Activated T-cell treated with anti-CD3 and anti-CD28 coated beads, Interleukin-2, amount 50 U/mL, for 72 hours (primary cell): ENCODE measurements around the gene BCDIN3D. TPM values are rescaled to one million over a fixed set of nuclear protein-coding genes. Genes with fewer than 3 reads are reported as not detected.
"Not testable (repeated sequence)": the region's sequence is repeated elsewhere in the genome, so short reads cannot be mapped to it uniquely, and the experiment has no call there.

Source experiments
- ATAC-seq, 2 donors: fragments of 150-1000 bp; cut with Tn5 transposase; replicated peaks in 1 of 2; 2 replicates each; pipeline ENCODE4 v1.10.0; 2021; ENCODE audit warnings: moderate library complexity in 2 of 2, mild to moderate bottlenecking in 1 of 2
- DNase-seq, 2 donors: peaks; one replicate each; pipeline ENCODE4 v3.0.0; 2021 to 2022; ENCODE audit warnings: mixed read lengths in 1 of 2
- H3K27ac Mint-ChIP-seq: one replicate; pipeline ENCODE4 v1.8.0; 2022; ENCODE audit warnings: mild to moderate bottlenecking, moderate library complexity, mixed read lengths
- H3K27me3 Mint-ChIP-seq: one replicate; pipeline ENCODE4 v1.8.0; 2022; ENCODE audit warnings: low read depth, mixed read lengths
- H3K36me3 Mint-ChIP-seq, 2 donors: one replicate each; pipeline ENCODE4 v1.8.0; 2022; ENCODE audit warnings: mixed read lengths in 2 of 2, mild to moderate bottlenecking in 1 of 2; ENCODE audit not compliant: insufficient read depth in 2 of 2
- H3K4me1 Mint-ChIP-seq: one replicate; pipeline ENCODE4 v1.8.0; 2022; ENCODE audit warnings: low read depth, mixed read lengths
- H3K4me3 Mint-ChIP-seq, 2 donors: one replicate each; pipeline ENCODE4 v1.8.0; 2022; ENCODE audit warnings: mild to moderate bottlenecking in 2 of 2, mixed read lengths in 2 of 2, moderate library complexity in 2 of 2
- H3K9me3 Mint-ChIP-seq, 2 donors: one replicate each; pipeline ENCODE4 v1.8.0; 2022; ENCODE audit warnings: mixed read lengths in 2 of 2
- total RNA-seq, 2 donors: library from RNA; stranded (reverse); gene quantifications; one replicate each; pipeline ENCODE4 v1.2.3, GENCODE V29; 2022

The BCDIN3D gene
- total RNA-seq, 2 donors from 2014 or later: 9.0 to 10.8 TPM

DNA sequence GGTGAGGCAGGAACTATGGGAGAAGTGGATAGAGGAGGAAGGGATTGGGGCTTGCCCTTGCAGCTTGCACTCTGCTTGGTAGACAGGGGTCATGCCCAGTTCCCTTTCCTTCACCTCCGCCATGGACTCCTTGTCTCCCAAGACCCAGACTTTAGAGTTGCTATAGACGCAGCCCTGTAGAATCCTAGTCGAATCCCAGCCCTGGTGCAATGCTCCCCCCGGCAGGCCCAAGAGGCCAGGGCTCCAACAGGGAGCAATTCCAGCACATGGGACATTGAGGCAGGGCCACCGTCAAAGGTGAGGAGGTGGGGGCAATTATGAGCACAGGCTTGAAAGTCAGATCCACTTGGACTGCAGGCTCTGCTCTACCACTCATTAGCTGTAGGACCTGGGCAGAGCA lies 29.5 kb upstream of the BCDIN3D start:
- Mint-ChIP-seq H3K27me3 (no peaks in the 10 kb centered on the region), H3K27ac (no peak overlapping the region), H3K9me3 (no peaks in the 10 kb centered on the region), H3K36me3 (no peaks in the 10 kb centered on the region), H3K4me1 (peaks cover 5% of the 10 kb centered on the region), H3K4me3 (no peak overlapping the region)
- ATAC-seq: no peak
- DNase-seq: no peak

DNA sequence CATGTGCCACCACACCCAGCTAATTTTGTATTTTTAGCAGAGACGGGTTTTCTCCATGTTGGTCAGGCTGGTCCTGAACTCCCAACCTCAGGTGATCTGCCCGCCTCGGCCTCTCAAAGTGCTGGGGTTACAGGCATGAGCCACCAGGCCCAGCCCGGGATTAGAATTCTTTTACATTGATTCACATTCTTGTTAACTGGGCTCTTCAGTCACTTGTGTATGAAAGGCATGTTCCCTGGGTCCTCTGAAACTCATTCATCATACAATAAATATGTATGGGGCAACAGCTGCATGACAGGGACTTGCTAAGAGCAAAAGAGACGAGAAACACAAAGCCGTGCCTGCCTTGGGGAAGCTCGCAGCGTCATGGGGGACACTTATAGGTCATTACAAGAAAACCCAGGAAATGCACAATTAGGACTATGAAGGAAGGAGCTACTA lies 28.9 kb upstream of the BCDIN3D start:
- not testable (repeated sequence) for H3K4me3 Mint-ChIP-seq, DNase-seq, H3K27ac Mint-ChIP-seq, H3K27me3 Mint-ChIP-seq, H3K36me3 Mint-ChIP-seq, H3K4me1 Mint-ChIP-seq, H3K9me3 Mint-ChIP-seq, ATAC-seq

DNA sequence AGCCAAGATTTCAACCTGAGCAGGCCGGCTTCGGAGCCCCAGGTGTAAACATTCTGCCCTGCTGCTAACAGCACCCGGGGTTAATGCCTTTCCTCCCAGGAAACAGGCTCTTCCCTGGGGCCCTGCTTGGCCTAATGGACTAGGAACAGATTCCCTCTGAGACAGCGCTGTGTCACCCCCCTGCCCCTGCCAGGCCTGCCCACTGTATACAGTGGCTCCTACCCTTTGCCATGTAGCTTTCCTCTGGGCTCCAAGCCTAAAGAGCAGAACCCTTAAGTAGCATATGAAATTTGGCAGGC lies 28.3 kb upstream of the BCDIN3D start:
- Mint-ChIP-seq H3K9me3 (no peaks in the 10 kb centered on the region), H3K27ac (no peak overlapping the region), H3K4me3 (no peak overlapping the region), H3K36me3 (no peaks in the 10 kb centered on the region), H3K27me3 (no peaks in the 10 kb centered on the region), H3K4me1 (peaks cover 7% of the 10 kb centered on the region)
- ATAC-seq: no peak
- no peak for DNase-seq

DNA sequence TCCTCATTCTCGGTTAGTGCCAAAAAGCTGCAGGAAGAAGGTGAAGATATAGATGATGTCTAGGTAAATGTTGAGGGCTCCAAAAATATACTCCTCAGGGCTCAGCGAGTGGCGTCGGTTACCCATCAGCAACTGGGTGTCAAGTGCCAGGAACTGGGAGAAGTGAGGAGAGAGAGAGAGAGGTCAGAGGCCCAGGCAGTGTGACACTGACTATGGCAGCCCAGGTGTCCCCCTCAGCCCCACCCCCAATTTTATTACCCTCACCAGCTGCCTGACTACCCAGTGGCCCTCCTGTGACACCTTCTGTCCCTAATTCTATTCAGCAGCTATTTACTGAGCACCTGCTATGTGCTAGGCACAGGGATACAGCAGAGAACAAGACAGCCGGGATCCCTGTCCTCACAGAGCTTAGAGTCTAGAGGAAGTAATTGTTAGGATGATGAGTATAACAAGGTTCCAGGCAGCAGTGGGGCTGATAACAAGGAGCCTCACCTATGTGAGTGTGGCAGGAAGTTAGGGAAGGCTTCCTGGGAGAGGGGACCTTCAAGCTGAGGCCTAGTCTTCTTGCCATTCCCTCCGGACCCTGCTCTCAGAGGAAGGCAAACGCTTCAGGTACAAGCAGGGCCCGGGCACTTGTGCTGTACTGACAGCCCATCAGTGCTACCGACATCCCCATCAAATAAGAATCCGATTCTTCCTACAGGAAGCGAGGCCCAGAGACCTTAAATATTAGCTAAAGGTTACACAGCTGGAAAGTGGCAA lies 27.8 kb upstream of the BCDIN3D start:
- DNase-seq: no peak
- Mint-ChIP-seq H3K36me3 (no peaks in the 10 kb centered on the region), H3K27me3 (no peaks in the 10 kb centered on the region)

DNA sequence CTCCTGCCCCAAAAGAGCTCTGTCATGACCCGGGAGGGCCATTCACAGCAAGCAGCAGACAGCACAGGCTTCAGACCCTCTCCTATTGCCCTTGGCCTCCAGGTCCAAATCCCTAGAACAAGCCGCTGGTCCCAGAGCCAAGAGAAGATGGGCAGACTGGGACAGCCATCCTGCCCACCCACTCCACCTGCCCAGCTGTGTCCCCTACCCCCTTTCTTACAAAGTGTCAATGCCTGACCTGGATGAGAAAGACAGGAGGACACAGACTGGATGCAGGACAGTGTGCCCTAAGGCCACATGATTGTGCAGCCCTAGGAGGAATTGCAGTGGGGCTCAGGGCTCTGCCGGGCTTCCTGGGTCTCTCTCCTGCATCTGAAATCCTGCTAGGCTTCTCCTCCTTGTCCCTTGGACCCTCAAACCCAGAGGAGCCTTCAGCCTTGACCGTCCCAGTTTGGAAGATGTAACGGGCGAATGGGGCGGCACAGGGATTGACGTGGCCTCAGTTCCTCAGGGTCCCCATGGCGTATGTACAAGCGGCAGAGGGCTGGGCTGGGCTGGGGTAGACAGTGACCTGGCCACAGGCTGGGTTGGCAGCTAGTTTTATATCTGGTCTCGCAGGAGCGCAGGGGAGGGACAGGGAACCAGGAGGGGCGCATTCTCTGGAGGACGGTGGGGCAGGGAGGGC lies 27.1 kb upstream of the BCDIN3D start:
- Mint-ChIP-seq H3K27ac (no peak overlapping the region), H3K4me3 (no peak overlapping the region), H3K4me1 (peaks cover 7% of the 10 kb centered on the region), H3K27me3 (no peaks in the 10 kb centered on the region), H3K9me3 (no peaks in the 10 kb centered on the region), H3K36me3 (no peaks in the 10 kb centered on the region)
- no peak for ATAC-seq
- no peak for DNase-seq

More for the DNA sequence above, 27.8 kb upstream of the BCDIN3D start:
- Mint-ChIP-seq H3K4me1 (peaks cover 7% of the 10 kb centered on the region), H3K27ac (no peak overlapping the region), H3K9me3 (no peaks in the 10 kb centered on the region), H3K4me3 (no peak overlapping the region)
- no peak for ATAC-seq

DNA sequence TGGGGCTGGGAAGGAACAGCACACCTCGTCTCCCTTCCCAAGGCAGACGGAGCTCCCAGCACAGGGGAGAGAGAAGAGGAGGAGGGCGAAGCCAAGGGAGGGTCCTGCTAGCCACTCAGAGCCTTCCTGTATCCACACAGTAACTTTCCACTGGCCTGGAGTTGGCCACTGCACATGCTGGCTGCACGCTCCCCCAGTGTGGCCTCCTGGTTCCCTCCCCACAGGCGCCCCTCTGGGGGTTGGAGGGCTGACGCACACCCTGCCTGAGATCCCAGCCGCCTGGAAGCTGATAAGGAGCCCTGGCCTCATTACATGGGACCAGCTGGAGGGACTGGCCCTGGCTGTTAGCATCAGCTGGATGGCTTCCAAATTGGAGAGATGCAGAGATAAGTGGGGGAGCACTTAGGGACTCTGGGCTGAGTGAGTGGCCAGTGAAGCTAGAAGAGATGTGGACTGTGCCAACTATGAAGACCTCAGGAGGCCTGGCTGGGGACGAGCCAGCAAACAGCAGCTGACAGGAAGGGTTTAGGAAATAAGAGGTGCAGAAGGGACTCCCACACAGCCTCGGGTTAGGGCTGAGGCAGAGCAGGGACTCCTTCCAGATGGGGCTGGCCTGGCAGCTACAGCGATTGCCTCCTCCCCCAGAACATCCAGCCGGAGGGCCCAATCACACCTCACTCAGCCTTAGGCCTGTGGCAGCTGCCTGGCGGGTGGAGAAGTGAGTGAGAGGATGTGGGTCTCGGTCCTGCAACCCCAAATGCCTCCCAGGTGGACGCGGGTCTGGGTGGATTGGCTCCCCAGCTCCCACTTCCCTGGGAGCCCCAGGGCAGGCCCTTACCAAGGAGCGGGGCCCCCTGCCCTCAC lies 26.3 kb upstream of the BCDIN3D start:
- Mint-ChIP-seq H3K4me3 (no peak overlapping the region), H3K27me3 (no peaks in the 10 kb centered on the region), H3K4me1 (peaks cover 7% of the 10 kb centered on the region), H3K9me3 (no peaks in the 10 kb centered on the region), H3K27ac (no peak overlapping the region), H3K36me3 (no peaks in the 10 kb centered on the region)
- DNase-seq: no peak
- ATAC-seq: no peak

DNA sequence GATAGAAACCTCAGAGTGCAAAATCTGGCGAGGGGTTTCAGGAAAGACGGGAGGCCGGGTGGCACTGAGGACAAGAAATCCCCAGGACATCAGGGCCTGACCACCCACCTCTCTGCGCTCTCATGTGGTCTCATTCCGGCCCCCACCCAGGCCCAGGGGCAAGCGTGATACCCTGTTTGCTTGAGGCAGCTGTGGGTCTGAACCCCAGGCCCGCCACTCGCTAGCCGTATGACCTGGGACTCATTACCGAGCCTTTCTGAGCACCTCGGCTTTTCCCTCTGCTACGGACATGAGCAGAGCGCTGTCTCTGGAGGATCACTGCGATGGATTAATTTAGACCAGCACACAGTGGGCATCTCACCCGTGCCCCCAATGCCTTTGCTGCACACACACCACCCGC lies 25.5 kb upstream of the BCDIN3D start:
- H3K4me3 Mint-ChIP-seq: no peak overlapping the region
- H3K9me3 Mint-ChIP-seq: no peaks in the 10 kb centered on the region
- H3K36me3 Mint-ChIP-seq: no peaks in the 10 kb centered on the region
- no peaks in the 10 kb centered on the region for H3K27me3 Mint-ChIP-seq
- H3K4me1 Mint-ChIP-seq: peaks cover 7% of the 10 kb centered on the region
- H3K27ac Mint-ChIP-seq: no peak overlapping the region
- ATAC-seq (no peak), DNase-seq (no peak)

DNA sequence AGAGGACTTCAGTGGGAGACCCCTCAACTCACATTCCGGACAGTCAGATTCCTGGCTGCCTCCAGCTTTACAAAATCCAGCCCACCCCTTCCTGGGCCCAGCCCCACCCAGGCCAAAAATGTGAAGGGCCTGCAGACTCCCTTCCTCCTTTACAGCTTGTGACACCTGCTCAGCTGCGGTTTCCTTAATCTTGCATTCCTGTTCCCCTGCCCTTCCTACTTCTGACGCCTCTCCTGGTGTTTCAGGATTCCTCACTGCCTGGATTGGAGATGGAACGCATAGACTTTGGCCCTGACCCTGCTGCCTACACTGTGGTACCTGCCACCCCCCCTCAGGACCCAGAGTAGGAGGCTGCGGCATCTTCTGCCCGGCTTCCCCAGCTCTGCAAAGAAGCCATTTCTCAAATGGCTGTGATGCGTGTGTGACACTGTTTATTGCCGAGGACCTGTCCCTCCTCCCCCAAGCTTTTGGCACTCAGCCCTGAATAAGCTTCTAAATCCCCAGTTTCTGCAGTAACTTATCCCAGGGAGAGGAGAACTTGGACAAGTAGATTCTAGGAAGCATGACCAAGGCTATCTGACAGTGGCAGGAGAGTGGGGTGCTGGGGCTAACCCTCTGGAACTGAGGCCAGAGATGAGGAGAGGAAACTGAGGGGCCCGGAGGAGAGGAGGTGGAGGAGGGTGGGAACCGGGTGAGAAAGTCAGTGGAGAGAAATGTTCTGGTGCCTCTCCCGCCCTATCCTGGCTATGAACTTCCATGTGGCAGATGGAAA lies 24.9 kb upstream of the BCDIN3D start:
- Mint-ChIP-seq H3K4me3 (no peak overlapping the region), H3K9me3 (no peaks in the 10 kb centered on the region), H3K36me3 (no peaks in the 10 kb centered on the region), H3K4me1 (peaks cover 7% of the 10 kb centered on the region), H3K27me3 (no peaks in the 10 kb centered on the region), H3K27ac (no peak overlapping the region)
- DNase-seq: no peak
- peak in 1 of 2 donors; percentile 14 for ATAC-seq

DNA sequence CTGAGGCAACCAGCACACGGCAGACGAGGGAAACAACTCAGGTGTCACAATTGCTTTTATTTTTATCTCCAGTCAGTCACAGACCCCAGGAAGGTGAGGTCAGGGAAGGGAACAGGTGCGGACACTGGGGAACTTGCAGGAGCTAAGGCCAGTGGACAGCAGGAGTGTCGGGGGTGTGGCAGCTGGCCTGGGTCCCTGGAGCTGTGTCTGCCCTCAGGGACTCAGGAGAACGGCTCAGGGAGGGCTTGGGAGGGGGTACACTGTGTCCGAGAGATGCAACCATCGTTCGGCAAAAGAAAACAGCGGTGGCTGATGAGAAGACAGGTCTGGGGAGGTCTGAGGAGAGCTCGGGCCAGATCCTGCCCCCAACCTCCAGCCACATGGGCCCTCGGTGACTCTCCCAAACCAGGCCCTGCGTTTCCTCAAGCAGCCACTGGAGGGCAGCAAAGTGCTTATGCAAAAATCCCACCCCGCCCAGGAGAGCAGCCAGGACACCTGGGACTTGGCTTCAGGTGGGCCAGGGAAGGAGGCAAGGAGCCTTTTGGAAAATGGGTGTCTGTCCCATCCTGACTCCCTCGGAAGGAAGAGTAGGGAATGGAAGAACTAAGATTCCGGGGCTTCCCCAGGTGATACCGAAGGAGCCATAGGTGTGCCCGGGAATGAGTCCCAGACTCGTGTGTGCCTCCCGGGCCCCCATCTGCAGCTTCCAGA lies 24.1 kb upstream of the BCDIN3D start:
- Mint-ChIP-seq H3K36me3 (no peaks in the 10 kb centered on the region), H3K9me3 (no peaks in the 10 kb centered on the region), H3K4me3 (no peak overlapping the region), H3K4me1 (peaks cover 7% of the 10 kb centered on the region), H3K27ac (no peak overlapping the region), H3K27me3 (no peaks in the 10 kb centered on the region)
- DNase-seq: peak; percentile 77 to 81
- ATAC-seq: peak; percentile 83 to 86

DNA sequence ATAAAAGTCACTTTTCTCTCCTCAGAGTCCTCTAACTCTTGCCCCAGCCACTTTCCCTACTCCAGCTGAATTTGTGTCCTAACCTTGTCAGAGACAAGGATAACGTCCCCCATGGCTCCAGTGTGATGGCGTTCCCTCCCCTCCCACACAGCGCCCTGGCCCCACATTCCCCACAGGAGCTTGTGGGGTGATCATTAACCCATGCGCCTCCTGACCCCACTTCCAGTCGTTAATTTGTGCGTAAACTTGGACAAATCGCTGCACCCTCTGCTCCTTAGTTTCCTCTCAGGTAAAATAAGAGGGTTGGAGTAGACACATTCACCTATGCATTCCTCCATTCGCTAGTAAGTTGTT lies 22.9 kb upstream of the BCDIN3D start:
- no peak for ATAC-seq
- H3K4me3 Mint-ChIP-seq: no peak overlapping the region
- H3K27me3 Mint-ChIP-seq: no peaks in the 10 kb centered on the region
- DNase-seq: no peak
- H3K27ac Mint-ChIP-seq: no peak overlapping the region
- H3K36me3 Mint-ChIP-seq: no peaks in the 10 kb centered on the region
- H3K9me3 Mint-ChIP-seq: no peaks in the 10 kb centered on the region
- H3K4me1 Mint-ChIP-seq: peaks cover 7% of the 10 kb centered on the region

DNA sequence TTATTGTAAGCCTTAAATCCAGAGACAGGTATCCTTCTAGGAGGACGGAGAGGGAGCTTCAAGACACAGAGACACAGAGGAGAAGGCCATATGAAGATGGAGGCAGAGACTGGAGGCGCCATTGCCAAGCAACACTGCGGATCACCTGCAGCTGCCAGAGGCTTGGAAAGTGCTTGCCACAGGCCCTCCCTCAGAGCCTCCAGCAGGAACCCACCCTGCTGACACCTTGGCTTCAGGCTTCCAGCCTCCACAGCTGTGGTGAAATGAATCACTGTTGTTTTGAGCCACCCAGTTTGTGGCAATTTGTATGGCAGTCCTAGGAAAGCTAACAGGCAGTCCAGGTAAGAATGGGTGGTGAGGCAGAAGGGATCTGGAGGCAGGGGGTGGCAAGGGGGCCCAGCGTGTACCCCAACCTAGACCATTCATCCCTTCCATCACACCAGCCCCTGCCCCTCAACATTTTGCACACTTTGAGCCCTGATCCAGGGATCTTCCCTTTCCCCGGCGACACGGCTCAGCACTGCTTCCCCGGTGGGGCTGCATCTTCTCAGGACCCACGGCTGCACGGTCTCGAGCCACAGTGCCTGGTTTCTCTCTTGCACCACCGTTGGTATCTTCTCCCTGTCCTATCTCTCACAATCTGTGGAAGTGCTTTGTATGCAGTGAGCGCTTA lies 22.3 kb upstream of the BCDIN3D start:
- H3K36me3 Mint-ChIP-seq: no peaks in the 10 kb centered on the region
- H3K4me1 Mint-ChIP-seq: peaks cover 7% of the 10 kb centered on the region
- H3K27ac Mint-ChIP-seq: no peak overlapping the region
- ATAC-seq (no peak), DNase-seq (no peak)
- no peaks in the 10 kb centered on the region for H3K9me3 Mint-ChIP-seq
- H3K4me3 Mint-ChIP-seq: no peak overlapping the region
- no peaks in the 10 kb centered on the region for H3K27me3 Mint-ChIP-seq

DNA sequence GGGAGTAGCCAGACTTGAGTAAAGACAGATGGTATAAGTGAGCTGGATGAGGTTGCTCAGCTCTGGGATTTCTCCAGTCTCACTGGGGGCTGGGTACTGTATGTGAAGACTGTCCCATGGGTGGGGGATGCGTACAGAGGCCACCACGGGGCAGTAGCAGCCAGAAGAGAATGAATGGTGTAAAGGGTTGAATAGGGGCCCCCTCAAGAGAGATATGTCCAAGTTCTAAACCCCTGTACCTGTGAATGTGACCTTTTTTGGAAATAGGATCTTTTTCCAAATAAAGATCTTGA lies 21.8 kb upstream of the BCDIN3D start:
- H3K36me3 Mint-ChIP-seq: no peaks in the 10 kb centered on the region
- DNase-seq (no peak), ATAC-seq (no peak)
- H3K27ac Mint-ChIP-seq: no peak overlapping the region
- H3K4me3 Mint-ChIP-seq: no peak overlapping the region
- no peaks in the 10 kb centered on the region for H3K9me3 Mint-ChIP-seq
- peaks cover 7% of the 10 kb centered on the region for H3K4me1 Mint-ChIP-seq
- H3K27me3 Mint-ChIP-seq: no peaks in the 10 kb centered on the region
